ENCODE data around the gene ATAD3B. TPM values are rescaled to one million over a fixed set of nuclear protein-coding genes. Genes with fewer than 3 reads are reported as not detected.
A peak's percentile ranks its signal among the peaks of the same experiment; 100 is the strongest.
"Not testable (repeated sequence)": the region's sequence is repeated elsewhere in the genome, so short reads cannot be mapped to it uniquely, and the experiment has no call there.

ATAD3B gene
- total RNA-seq, 2 donors from 2014 or later, result 2.7 to 5.7 TPM

DNA sequence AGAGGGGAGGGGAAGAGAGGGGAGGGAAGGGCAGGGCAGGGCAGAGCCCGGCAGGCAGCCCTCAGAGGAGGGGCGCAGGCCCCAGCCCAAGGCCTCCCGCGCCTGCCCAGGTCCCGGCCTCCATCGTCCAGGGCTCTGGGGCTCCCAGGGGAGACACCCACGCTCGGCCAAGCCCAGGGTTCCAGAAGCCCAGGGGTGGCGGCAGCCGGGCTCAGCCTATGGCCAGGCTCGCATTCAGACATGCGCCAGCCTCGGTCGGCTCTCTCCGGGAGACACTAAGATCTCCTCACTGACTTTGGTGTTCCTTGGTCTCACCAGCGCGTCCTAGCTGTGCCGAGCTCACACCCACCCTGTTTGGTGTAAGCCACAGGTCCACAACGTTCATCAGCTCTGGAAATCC lies 43.4 kb upstream of the ATAD3B start:
- H3K4me1 ChIP-seq, result peaks cover 0 to 43% of the 10 kb centered on the region in 2 donors
- H3K27ac ChIP-seq, result no peak overlapping the region
- no peak for DNase-seq (ENCODE audit: low spot score)

GRCh38 chr1:1428967-1429366 lies 42.6 kb upstream of the ATAD3B start:
- Histone ChIP-seq H3K27ac (peak overlapping the region in 1 of 2 donors; percentile 87), H3K4me1 (peaks cover 0 to 51% of the 10 kb centered on the region in 2 donors)
- H3K9me3 ChIP-seq; H3K36me3 ChIP-seq; DNase-seq (ENCODE audit: low spot score); H3K4me3 ChIP-seq; H3K27me3 ChIP-seq: not testable (repeated sequence)

More for the DNA sequence above, 43.4 kb upstream of the ATAD3B start:
- Histone ChIP-seq H3K36me3 (no peaks in the 10 kb centered on the region), H3K9me3 (no peaks in the 10 kb centered on the region), H3K4me3 (no peak overlapping the region), H3K27me3 (no peaks in the 10 kb centered on the region)
- TF ChIP-seq, protein P1, sequence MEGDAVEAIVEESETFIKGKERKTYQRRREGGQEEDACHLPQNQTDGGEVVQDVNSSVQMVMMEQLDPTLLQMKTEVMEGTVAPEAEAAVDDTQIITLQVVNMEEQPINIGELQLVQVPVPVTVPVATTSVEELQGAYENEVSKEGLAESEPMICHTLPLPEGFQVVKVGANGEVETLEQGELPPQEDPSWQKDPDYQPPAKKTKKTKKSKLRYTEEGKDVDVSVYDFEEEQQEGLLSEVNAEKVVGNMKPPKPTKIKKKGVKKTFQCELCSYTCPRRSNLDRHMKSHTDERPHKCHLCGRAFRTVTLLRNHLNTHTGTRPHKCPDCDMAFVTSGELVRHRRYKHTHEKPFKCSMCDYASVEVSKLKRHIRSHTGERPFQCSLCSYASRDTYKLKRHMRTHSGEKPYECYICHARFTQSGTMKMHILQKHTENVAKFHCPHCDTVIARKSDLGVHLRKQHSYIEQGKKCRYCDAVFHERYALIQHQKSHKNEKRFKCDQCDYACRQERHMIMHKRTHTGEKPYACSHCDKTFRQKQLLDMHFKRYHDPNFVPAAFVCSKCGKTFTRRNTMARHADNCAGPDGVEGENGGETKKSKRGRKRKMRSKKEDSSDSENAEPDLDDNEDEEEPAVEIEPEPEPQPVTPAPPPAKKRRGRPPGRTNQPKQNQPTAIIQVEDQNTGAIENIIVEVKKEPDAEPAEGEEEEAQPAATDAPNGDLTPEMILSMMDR (IDR thresholded peaks at IDR 0.05), result no peak

GRCh38 chr1:1429671-1430073 lies 41.9 kb upstream of the ATAD3B start:
- no peak for DNase-seq (ENCODE audit: low spot score)
- H3K27me3 ChIP-seq, result no peaks in the 10 kb centered on the region
- TF ChIP-seq, protein P1 (IDR thresholded peaks at IDR 0.05), result no peak
- no peaks in the 10 kb centered on the region for H3K36me3 ChIP-seq
- H3K4me3 ChIP-seq, result no peak overlapping the region
- peak overlapping the region; percentile 81 to 87 for H3K27ac ChIP-seq
- peaks cover 0 to 58% of the 10 kb centered on the region in 2 donors for H3K4me1 ChIP-seq
- H3K9me3 ChIP-seq, result no peaks in the 10 kb centered on the region

DNA sequence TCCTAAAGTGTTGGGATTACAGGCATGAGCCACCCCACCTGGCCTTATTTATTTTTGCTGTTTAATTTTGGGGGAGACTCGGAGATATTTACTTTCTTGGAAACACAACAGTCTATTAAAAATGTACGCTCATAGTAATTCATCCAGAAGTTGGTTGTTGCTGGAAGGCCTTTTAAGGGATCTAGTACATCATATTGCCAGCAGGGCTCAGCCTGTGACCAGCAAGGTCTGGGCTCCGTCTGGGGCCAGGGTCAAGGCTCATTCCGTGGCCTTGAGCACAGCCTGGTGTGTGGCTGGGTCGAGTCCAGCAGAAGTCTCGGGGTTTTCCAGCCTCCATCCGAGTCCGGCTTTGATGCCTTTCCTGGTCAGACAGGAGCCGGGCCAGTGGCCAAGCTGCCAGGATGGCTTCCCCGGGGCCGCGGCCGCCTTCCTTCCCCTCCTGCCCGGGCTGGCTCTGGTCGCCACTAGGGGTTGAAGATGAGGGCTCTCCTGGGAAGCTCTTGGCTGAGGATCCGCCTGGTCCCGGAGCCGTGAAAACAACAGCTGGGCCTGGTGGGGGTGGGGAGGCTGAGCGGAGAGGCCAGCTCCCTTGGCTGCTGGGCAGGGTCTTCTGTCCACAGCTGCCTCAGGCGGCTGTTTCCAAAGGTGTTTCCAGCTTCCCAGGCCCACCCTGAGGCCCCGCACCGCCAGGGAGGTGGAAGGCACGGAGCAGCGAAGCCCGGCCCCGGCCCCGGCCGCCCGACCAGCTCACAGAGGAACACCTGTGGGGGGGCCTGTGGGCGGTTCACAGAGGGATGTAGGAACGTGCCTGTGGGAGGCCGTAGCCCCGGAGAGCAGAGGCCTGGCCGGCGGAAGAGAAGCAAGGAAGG lies 41.2 kb upstream of the ATAD3B start:
- Histone ChIP-seq H3K4me3 (peak overlapping the region in 1 of 2 donors; percentile 13), H3K36me3 (no peaks in the 10 kb centered on the region), H3K9me3 (no peaks in the 10 kb centered on the region), H3K27ac (peak overlapping the region; percentile 81 to 87), H3K4me1 (peaks cover 0 to 65% of the 10 kb centered on the region in 2 donors), H3K27me3 (no peaks in the 10 kb centered on the region)
- peak; percentile 78 for DNase-seq (ENCODE audit: low spot score)
- TF ChIP-seq, protein P1 (IDR thresholded peaks at IDR 0.05), result peak in 1 of 2 donors; percentile 35

- H3K4me3 ChIP-seq, result no peak overlapping the region
- H3K4me1 ChIP-seq, result peaks cover 0 to 71% of the 10 kb centered on the region in 2 donors
- no peak for DNase-seq (ENCODE audit: low spot score)
- H3K27ac ChIP-seq, result peak overlapping the region; percentile 81 to 87
- TF ChIP-seq, protein P1 (IDR thresholded peaks at IDR 0.05), result no peak
- no peaks in the 10 kb centered on the region for H3K27me3 ChIP-seq
- H3K36me3 ChIP-seq, result no peaks in the 10 kb centered on the region
- H3K9me3 ChIP-seq, result no peaks in the 10 kb centered on the region
Measured at GRCh38 chr1:1430992-1431844, 40.3 kb upstream of the ATAD3B start.

DNA sequence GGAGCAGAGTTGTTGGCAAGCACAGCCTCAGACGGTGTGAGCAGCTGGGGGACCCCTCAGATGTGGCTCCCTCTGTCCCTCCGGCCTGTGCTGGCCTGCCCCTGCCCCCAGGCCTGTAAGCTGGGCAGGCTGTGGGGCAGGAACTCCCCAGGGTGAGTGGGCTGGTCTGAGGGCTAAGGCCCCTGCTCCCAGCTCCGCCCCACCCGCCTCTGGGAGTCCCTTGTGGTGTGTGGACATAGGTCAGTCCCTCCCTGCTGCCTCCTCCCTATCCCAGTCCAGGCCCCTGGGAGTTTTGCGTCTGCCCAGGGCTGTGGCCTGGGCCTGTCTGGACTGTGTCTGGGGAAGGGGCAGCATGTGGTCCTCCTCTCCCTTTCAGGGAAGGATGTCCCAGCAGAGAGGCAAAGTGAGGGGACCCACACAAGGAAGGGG lies 39.7 kb upstream of the ATAD3B start:
- Histone ChIP-seq H3K4me3 (no peak overlapping the region), H3K4me1 (peaks cover 0 to 77% of the 10 kb centered on the region in 2 donors), H3K27me3 (no peaks in the 10 kb centered on the region), H3K27ac (peak overlapping the region; percentile 81 to 87), H3K9me3 (no peaks in the 10 kb centered on the region), H3K36me3 (no peaks in the 10 kb centered on the region)
- peak; percentile 75 for DNase-seq (ENCODE audit: low spot score)
- TF ChIP-seq, protein P1 (IDR thresholded peaks at IDR 0.05), result no peak

Data from right atrium auricular region (tissue), 2 donors.